IPS DF 19.7 (cell line): ENCODE results near the gene PARVA.

Experiments
- DNase-seq: peaks from one replicate; pipeline ENCODE4 v3.0.0-alpha.2; 2013; ENCODE audit warnings: low read depth, low spot score

Gene PARVA

DNA sequence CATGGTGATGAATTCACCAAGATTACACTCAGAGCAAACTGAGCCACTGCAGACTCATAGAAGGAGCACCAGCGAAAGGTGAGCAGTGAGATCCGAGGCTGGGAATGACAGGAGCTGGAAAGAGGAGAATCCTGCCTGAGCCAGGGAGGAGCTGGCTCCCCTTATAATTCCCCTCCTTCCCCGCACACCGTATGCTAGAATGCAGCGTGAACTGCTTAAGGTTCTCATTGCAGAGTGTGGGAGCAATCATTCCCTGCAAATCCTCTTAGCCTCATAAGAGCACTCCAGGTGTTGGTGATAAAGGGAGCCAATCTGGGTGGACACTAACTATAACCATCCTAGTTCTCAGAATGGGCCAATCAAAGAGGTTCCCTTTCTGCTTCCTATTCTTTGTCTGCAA, 169.3 kb downstream of the PARVA start:
- no peak for DNase-seq

DNA sequence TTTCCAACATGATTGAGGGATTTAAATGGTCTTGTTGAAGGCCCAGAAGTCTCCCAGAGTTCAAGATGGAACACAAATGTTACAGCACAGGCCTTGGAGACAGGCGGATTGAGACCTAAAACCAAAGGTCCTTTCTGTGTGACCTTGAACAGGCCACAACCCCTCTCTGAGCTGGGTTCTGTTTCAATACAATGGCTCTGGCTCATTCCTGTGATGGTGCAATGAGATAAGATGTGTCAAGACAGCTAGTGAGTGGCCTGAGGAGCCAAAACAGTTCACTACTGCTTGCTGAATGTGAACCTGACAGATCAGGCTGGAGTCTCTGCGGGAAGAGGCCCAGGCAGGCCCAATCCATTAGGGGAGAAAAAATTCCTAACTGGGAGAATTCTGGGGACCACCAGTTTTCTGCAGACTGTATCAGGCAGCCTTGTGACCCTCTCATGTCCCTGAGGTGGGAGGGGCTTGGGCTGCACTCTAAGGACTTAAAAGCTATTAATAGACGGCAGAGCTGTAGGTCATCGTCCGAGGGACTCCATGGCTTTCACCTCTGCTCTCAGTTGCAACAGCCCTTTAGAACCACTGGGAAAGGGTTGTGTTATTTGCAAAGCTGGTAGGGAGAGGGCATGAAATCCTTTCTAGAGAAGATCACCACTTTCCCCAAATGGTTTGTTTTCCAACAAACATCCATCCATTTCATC, 170.7 kb downstream of the PARVA start:
- DNase-seq = no peak

DNA sequence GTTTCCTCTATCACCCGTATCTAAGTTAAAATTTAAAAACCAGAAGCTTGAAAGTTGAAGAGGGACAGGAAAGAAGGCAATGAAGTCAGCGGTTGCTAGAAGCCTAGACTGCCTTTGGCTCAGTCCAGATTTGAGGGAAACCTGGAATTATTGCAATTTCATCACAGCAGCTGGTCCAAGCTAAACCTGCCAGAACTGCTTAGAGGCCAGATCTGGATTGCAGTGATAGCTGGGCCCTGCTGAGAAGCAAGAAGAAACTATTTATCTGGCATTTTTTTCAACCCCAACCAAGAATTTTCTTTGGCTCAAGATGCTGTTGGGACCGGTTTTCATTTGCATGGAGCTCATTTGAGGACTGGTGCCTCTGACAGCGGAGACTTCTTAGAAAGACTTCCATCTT, 175.3 kb downstream of the PARVA start:
- DNase-seq = no peak

DNA sequence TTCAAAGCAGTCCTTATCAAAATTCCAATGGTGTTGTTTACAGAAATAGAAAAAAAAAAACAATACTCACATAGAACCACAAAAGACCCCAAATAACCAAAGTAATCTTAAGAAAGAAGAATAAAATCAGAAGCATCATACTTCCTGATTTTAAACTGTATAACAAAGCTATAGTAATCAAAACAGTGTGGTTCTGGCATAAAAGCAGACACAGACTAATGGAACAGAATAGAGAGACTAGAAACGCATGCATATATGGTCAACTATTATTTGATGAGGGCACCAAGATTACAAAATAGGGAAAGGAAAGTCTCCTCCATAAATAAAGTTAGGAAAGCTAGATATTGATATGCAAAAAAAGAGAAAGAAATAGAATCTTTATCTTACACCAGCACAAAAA, 176.8 kb downstream of the PARVA start:
- no peak for DNase-seq

DNA sequence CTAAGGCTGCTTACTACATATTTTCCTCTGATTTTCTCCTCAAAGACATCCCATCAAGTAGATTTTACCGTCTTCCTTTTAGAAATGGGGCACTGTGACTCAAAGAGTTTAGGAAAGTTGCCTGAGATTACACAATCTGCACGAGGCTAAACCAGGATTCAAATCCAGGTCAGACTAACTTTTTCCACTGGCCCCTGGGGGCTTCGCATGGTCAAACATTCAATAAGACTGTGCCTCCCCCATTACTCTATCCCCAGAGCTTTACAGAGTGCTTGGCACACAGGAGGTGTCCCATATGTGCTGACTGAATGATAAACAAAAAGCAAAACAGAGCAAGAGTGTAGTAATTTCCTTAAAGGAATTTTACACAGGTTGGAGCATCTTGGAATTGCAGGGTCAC, 178.8 kb downstream of the PARVA start:
- no peak for DNase-seq

DNA sequence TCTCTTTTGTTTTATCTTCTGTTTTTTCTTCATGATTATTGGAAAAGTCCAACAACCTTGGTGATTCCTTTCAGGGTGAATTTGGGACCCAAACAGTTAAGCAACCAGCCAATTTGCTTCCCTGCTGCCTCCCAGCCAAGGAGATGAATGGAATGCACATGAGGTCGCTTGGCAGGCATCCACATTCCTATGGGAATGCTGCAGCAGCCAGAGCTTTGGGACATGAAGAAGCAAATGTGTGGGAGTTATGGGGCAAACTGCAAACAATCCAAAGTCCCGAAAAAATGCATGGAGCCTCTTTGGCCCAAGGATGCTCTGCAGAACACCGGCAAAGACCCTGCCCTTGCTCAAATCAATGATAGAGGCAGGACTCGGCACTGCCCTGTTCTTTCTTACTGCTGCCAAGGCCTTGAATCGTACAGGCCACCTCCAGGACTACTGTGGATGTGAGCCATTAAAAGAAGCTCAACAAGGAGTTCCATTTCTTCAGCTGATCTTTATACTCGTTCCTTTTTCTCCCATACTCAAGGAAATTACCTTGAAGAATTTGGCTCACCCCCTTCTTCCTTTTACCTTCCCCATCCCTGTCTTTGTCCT, 179.5 kb downstream of the PARVA start:
- peak; percentile 77 for DNase-seq

DNA sequence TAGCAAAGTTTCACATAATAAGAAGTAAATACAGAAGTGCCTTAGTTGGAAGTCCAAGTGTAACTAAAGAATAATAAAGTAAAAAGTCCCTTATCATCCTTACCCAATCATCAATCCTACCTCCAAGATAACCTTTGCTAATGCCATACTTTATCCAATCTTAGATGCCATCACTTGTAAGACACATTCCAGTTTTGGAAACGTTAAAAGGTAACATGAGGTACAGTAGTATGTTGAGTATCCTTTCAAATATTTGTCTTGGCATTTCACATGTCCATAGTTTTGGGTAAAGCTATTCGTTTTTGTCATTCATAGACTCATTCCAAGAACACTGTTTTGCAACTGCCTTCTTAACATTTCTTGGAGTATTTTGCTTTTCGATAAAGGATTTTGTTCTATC, 181.6 kb downstream of the PARVA start:
- no peak for DNase-seq

DNA sequence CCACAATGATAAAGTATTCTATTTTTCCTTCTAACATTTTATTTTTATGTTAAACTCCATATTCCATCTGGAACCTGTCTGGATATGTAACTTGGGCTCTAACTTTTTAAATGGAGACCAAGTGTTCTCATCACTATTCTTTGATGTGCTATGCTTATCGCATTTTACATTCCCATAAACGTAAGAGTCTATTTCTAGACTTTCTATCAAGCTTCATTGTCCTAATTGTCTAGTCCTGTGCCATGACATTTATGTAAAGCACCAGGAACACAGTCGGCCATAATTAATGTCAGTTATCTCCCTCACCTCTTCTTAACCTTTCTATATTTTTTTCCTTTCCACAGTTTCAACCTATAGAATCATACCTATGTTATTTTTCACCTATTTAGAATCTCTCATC, 183.0 kb downstream of the PARVA start:
- no peak for DNase-seq

DNA sequence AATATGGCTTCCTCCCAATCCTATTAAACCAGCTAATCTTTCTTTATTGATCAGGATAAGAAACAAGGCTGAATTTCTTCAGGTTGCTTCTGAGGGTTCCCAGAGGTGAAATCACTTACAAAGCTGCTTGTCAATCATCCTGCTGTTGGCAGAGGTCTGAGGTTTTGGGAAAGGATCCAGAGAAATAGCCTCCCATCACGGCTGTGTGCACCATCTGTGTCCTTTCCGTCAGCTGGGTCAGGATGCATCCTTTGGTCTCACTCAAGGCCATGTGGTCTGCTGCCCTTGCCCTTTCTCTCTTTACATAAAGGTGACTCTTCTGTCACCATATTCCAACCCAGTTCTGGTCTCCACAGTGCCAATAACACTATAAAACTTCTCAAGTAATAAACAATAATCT, 183.5 kb downstream of the PARVA start:
- DNase-seq = no peak

DNA sequence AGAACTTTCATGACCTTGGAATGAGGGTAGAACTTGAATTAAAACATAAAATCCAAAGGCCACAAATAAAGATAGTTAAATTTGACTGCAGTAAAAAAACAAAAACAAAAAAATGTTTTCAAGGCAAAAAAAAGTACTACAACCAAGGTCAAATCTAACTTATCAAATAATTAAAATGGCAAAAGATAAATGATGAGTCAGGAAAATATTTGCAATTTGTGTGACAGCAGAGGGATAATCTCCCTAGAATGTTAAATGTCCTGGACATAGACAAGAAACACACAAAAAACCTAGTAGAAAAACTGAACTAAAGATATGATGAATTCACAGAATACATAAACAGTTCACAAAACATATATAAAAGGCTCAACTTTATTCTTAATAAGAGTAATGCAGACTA, 186.6 kb downstream of the PARVA start:
- no peak for DNase-seq

DNA sequence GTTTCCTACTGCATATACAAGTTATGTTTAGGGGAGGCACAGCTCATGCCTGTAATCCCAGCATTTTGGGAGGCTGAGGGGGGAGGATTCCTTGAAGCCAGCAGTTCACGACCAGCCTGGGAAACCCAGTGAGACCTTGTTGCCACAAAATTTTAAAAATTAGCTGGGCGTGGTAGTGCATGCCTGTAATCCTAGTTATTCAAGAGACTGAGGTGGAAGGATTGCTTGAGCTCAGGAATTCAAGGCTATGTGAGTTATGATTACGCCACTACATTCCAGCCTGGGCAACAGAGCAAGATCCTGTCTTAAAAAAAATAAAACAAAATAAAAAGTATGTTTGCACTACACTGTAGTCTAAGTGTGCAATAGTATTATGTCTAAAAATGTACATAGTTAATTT, 188.0 kb downstream of the PARVA start:
- no peak for DNase-seq

DNA sequence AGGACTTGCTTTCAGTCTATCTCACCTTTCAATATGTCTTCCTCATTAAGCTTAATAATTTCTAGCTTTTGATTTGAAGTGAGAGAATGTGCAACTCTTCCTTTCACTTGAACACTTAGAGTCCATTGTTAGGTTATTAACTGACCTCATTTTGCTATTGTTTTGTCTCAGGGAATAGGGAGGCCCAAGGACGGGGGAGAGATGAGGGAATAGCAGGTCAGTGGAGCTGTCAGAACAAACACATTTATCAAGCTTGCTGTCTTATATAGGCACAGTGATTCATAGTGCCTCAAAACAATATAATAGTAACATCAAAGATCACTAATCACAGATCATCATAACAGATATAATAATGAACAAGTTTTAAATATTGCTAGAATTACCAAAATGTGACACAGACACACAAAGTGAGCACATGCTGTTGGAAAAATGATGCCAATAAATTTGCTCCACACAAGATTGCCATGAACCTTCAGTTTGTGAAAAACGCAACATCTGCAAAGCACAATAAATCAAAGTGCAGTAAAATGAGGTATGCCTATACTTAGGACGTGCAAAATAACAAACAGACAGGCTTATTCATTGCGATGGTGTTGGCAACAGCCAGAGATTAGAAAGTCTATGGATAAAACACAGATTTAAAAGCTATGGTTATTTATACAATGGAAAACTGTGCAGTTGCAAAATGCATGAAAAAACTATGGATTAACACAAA, 190.5 kb downstream of the PARVA start:
- no peak for DNase-seq

DNA sequence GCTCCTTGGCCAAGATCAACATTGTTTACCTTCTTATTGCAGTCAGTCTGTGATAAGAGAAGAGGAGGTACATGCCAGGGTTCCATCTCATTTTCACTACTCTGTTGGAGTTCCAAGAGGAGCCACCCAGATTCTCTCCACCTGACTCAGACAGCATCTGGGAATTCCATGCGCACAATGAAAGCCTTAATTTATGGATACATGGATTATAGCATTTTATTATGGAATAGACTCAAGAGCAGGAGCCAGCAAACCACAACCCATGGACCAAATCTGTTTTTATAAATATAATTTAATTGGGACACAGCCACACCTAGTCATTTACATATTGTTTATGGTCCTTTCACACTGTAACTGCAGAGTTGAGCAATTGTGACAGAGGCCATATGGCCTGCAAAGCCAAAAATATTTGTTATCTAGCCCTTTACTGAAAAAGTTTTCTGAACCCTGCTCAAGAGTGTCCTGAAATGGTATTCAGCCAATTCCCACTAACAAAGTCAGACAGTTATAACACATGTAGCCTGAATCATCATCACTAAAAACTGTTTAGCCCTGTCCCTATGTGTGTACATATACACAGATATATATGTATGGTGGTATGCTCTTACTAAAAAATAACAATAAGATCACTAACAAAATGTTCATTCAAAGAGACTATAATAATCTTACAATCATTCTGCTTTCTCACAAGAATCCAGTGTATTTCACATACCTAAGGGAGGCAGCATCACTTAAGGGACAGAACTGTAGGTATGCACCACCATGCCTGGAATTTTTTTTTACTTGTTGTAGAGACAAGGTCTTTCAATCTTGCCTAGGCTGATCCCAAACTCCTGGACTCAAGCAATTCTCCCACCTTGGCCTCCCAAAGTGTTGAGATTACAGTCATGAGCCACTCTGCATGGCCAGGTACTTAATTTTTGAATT, 192.4 kb downstream of the PARVA start:
- no peak for DNase-seq

DNA sequence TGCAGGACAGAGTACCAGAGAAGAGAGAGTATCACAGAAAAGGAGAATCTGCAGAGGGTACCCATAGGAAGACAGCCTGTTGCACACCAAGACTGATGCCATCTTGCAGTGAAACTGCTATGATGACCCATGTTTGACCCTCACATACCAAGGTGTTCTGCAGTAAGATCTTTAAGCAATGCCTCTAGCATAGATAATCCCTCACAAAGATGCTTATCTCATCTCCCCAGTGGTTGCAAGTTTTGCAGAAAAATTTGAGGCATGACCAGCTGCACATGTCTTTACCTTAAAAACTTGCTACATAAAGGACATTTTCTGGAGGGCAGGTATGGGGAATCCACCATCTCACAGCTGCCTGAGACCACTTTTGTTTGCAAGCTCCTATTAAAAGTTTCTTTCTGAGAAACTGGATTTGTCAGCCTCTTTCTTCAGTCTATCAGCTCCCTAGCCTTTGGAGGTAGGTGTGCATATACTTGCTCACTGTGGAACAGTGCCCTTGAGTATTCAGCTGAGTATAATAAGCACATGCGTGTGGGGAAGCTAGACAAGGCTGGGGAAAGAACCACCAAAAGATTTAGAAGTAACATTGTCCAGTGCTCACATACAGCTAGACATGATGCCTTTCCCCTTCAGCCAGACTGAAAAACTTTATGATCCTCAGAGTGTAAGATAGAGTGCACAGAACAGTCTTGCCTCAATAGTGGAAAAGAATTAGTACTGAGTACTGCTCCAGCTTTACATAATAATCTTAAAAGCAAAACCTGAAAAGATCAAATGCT, 196.5 kb downstream of the PARVA start:
- DNase-seq = no peak

DNA sequence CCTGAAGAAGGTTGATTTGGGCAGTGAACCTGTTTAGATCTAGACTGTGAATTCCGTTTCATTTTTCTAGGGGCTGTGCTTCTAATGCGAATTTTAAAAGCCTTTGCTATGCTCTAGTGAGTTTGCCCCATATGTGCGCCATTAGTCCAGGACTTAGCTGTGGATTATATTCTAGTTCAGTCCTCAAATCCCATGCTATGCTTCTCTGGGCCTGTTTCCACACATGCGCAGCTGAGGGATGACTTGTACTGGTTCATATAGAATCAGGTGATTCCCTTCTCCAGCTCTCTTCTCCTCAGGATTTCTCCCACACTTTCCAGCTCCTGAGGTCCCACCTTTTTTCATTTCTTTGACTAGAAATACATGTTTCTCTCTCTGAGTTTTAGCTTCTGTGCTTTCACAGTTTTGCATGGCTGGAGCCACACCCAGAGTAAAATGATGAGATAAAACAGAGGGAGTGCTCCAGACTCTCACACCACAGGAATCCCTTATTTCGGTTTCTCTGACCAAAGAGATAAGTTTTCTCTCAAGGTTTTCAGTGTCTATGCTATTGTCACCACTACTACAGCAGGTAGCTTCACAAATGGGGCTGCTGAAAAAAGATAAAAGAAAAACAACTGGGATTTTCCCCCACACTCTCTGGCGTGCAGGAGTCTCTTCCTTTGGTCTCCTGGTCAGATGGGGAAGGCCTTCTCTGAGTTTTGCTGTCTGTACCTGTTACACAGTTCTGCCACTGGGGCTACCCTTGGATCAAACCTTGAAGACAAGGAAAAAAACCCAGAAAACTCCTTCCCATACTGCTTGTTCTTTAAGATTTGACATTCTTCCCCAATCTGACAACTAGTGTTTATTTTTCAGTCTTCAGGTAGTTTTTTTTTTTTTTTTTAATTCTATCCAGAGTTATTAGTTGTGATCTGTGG, 200.6 kb downstream of the PARVA start:
- no peak for DNase-seq

DNA sequence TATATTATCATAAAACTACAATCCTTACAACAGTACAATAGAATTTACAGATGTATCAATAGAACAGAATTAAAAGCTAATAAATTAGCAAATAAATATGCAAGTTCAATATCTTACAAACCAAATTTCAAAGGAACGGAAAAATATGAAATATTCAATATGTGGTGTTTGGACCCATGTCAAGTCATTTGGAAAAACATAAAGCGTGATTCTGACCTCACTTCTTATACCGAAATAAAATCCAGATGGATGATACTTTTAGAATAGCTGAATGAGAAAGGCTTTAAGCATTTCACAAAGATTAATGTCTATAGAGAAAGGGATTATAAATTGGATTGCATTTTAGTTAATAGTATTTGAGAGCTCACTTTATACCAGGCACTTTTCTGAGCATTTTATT, 204.0 kb downstream of the PARVA start:
- no peak for DNase-seq

DNA sequence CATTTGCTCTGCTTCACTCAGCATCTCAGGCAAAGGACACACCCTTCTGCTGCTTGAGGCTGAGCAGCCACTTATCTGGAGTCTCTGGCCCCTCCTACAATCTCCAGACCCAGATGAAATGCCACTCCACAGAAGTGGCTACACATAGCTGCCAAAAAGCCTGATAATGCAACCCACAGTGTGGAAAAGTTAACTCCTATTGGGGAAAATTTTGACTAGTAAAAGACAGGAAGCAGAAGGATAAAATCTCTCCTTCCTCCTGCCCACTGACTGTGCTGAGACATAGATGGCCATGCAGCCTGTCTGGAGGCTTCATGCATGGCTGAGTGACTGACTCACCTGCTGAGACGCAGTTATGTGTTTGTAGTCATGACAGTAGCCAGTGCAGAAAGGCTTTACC, 204.6 kb downstream of the PARVA start:
- no peak for DNase-seq
